SK-N-SH (cell line): ENCODE results near the gene DIO3. TPM values are rescaled to one million over a fixed set of nuclear protein-coding genes. Genes with fewer than 3 reads are reported as not detected.

Experiments
- CTCF ChIA-PET: fragments of 300-600, 350-600 bp; formaldehyde crosslinking; extraction: SDS; loops from one replicate; lab custom pipeline; 2021; lab: Yijun Ruan, JAX
- POLR2A ChIA-PET: fragments of 350-600 bp; sonication (Branson Sonifier 250); formaldehyde crosslinking; extraction: SDS; loops from one replicate; lab custom pipeline; 2020; ENCODE audit warnings: antibody characterized with exemption, inconsistent platforms; lab: Yijun Ruan, JAX
- DNase-seq: peaks from one replicate; pipeline ENCODE4 v3.0.0; 2012
- H2AFZ ChIP-seq: fragments of 200-600 bp; sonication (generic); 2 replicates; pipeline ENCODE4 v1.8.1; 2016; ENCODE audit warnings: antibody characterized with exemption, mild to moderate bottlenecking, low read depth
- H3F3A ChIP-seq: fragments of 200-600 bp; sonication (generic); replicated peaks from 2 replicates; pipeline ENCODE3; 2016; ENCODE audit warnings: antibody characterized with exemption, mild to moderate bottlenecking; ENCODE audit not compliant: insufficient read depth
- H3K27ac ChIP-seq, 2 experiments: fragments of 200-500 bp in 1 of 2; fragments of 200-600 bp in 1 of 2; sonication (Bioruptor generic) in 1 of 2; sonication (generic), shearing (Covaris generic) in 1 of 2; 2 replicates each; pipeline versions ENCODE4 v1.5.1 to v1.6.1; 2014 to 2016; ENCODE audit warnings: low read depth in 2 of 2, inconsistent platforms in 1 of 2, low read length in 1 of 2, mild to moderate bottlenecking in 1 of 2, mixed read lengths in 1 of 2
- H3K27me3 ChIP-seq: fragments of 200-600 bp; sonication (generic), shearing (Covaris generic); 2 replicates; pipeline ENCODE4 v1.6.1; 2016; ENCODE audit warnings: mixed run types; ENCODE audit not compliant: insufficient read depth
- H3K36me3 ChIP-seq, 2 experiments: fragments of 200-500 bp in 1 of 2; fragments of 200-600 bp in 1 of 2; sonication (Bioruptor generic) in 1 of 2; sonication (generic) in 1 of 2; replicated peaks in 1 of 2; 2 replicates each; pipeline versions ENCODE3 to v1.5.1; 2014 to 2016; ENCODE audit warnings: low read length in 1 of 2, mild to moderate bottlenecking in 1 of 2; ENCODE audit not compliant: insufficient read depth in 2 of 2, control insufficient read depth in 1 of 2
- H3K4me1 ChIP-seq, 2 experiments: fragments of 200-500 bp in 1 of 2; fragments of 200-600 bp in 1 of 2; sonication (Bioruptor generic) in 1 of 2; sonication (generic), shearing (Covaris generic) in 1 of 2; 2 replicates each; pipeline versions ENCODE4 v1.5.1 to v1.6.1; 2014 to 2016; ENCODE audit warnings: low read depth in 1 of 2, low read length in 1 of 2, mixed run types in 1 of 2; ENCODE audit not compliant: insufficient read depth in 2 of 2, control insufficient read depth in 1 of 2
- H3K4me2 ChIP-seq: fragments of 200-600 bp; sonication (generic), shearing (Covaris generic); 2 replicates; pipeline ENCODE4 v1.6.1; 2017; ENCODE audit warnings: mixed run types
- H3K4me3 ChIP-seq, 2 experiments: fragments of 200-500 bp in 1 of 2; fragments of 200-600 bp in 1 of 2; sonication (Bioruptor generic) in 1 of 2; sonication (generic), shearing (Covaris generic) in 1 of 2; 2 replicates each; pipeline versions ENCODE4 v1.5.1 to v1.8.1; 2014 to 2016; ENCODE audit warnings: low read depth in 2 of 2, inconsistent platforms in 1 of 2, low read length in 1 of 2, mild to moderate bottlenecking in 1 of 2, mixed read lengths in 1 of 2, moderate library complexity in 1 of 2
- H3K79me2 ChIP-seq: fragments of 200-600 bp; sonication (generic); 2 replicates; pipeline ENCODE4 v1.8.1; 2017; ENCODE audit warnings: mild to moderate bottlenecking; ENCODE audit not compliant: insufficient read depth
- H3K9ac ChIP-seq: fragments of 200-600 bp; sonication (generic); 2 replicates; pipeline ENCODE4 v1.6.1; 2017; ENCODE audit warnings: mixed run types
- H3K9me2 ChIP-seq: fragments of 200-600 bp; sonication (generic); 2 replicates; pipeline ENCODE4 v1.6.1; 2017; ENCODE audit warnings: mixed run types
- H3K9me3 ChIP-seq: fragments of 200-600 bp; sonication (generic); 2 replicates; pipeline ENCODE4 v1.6.1; 2017; ENCODE audit warnings: mixed run types, mild to moderate bottlenecking, moderate library complexity
- H4K20me1 ChIP-seq: fragments of 200-600 bp; sonication (generic); 2 replicates; pipeline ENCODE4 v1.6.1; 2017; ENCODE audit warnings: mild to moderate bottlenecking, mixed run types; ENCODE audit not compliant: insufficient read depth
- EP300 ChIP-seq, 2 experiments: IDR thresholded peaks; 2 replicates each; pipeline versions ENCODE4 v1.4.0 to v1.6.1; 2012; ENCODE audit warnings: borderline replicate concordance in 1 of 2, low read depth in 1 of 2, low read length in 1 of 2
- FOSL2 ChIP-seq: IDR thresholded peaks from 2 replicates; pipeline ENCODE4 v1.4.0; 2012; ENCODE audit warnings: low read depth, mild to moderate bottlenecking, moderate library complexity, borderline replicate concordance
- GABPA ChIP-seq: IDR thresholded peaks from 2 replicates; pipeline ENCODE4 v1.4.0; 2012; ENCODE audit warnings: low read depth, mild to moderate bottlenecking
- NFIC ChIP-seq: IDR thresholded peaks from 2 replicates; pipeline ENCODE4 v1.4.0; 2012; ENCODE audit warnings: borderline replicate concordance
- NRF1 ChIP-seq: IDR thresholded peaks from 2 replicates; pipeline ENCODE4 v1.6.1; 2012; ENCODE audit warnings: low read depth, mild to moderate bottlenecking, low read length
- POLR2AphosphoS5 ChIP-seq: IDR thresholded peaks from 2 replicates; pipeline ENCODE4 v1.6.1; 2012; ENCODE audit warnings: low read depth, low read length
- RCOR1 ChIP-seq: fragments of 150-350 bp; IDR thresholded peaks from 2 replicates; pipeline ENCODE4 v1.6.1; 2017; ENCODE audit warnings: antibody characterized with exemption, low read length
- SMC3 ChIP-seq: IDR thresholded peaks from 2 replicates; pipeline ENCODE4 v1.6.1; 2012; ENCODE audit warnings: low read depth, low read length, improper control_type of control experiment
- TAF1 ChIP-seq: IDR thresholded peaks from 2 replicates; pipeline ENCODE4 v1.6.1; 2012; ENCODE audit warnings: low read depth, mild to moderate bottlenecking, low read length, moderate library complexity, borderline replicate concordance
- TCF12 ChIP-seq: IDR thresholded peaks from 2 replicates; pipeline ENCODE4 v1.4.0; 2012
- TEAD4 ChIP-seq: IDR thresholded peaks from 2 replicates; pipeline ENCODE4 v1.4.0; 2012; ENCODE audit warnings: mild to moderate bottlenecking, borderline replicate concordance; ENCODE audit not compliant: insufficient read depth
- WGBS: methylation state at CpG from one replicate; pipeline ENCODE4 v1.1.6; 2017; ENCODE audit warnings: low lambda C conversion rate; 5-methylcytosine and 5-hydroxymethylcytosine counted together
- polyA plus RNA-seq, 3 experiments: library from polyadenylated mRNA; depleted of rRNA; stranded (reverse); fragments of >200 nt; gene quantifications; 2 replicates each; pipeline ENCODE4 v1.2.3, GENCODE V29; 2012
- TF ChIP-seq, protein P1 (sequence below): IDR thresholded peaks from 2 replicates; pipeline ENCODE4; 2012
- TF ChIP-seq, protein P2 (sequence below): IDR thresholded peaks from 2 replicates; pipeline ENCODE4 v1.6.1; 2012; ENCODE audit warnings: mild to moderate bottlenecking, low read depth, low read length, moderate library complexity
- TF ChIP-seq, protein P3 (sequence below): IDR thresholded peaks from 2 replicates; pipeline ENCODE4 v1.4.0; 2012; ENCODE audit warnings: low read depth, borderline replicate concordance

DIO3 gene
- polyA plus RNA-seq, 1 of the 3 experiments (the other 2 are of a cell fraction) = not detected

DNA sequence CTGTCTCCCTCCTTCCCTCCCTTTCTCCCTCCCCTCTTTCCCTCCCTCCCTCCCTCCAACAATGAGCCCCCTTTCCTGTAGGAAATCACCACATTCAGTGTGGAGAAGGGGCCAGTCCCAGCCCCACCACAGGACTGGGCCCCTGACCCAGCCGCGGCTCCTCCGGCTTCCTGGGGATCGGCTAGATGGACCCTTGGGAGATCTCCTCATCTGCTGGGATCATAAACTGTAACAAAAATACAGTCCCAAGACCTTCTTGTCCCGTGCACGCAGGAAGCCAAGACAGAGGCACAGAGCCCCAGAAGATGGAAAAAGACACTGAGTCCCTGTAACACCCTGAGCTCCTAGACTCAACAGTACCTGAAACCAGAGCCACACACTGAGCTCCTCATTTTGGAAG, 23.9 kb downstream of the DIO3 start:
- Histone ChIP-seq H3K9me2 (no peaks in the 10 kb centered on the region), H3K9me3 (no peaks in the 10 kb centered on the region), H4K20me1 (no peaks in the 10 kb centered on the region), H3K36me3 (no peaks in the 10 kb centered on the region), H3K9ac (no peak overlapping the region), H3K4me3 (no peak overlapping the region), H3F3A (no peaks in the 10 kb centered on the region), H3K79me2 (no peaks in the 10 kb centered on the region), H3K27me3 (no peaks in the 10 kb centered on the region), H3K27ac (no peak overlapping the region), H3K4me1 (peaks cover 0 to 36% of the 10 kb centered on the region in 2 experiments; a peak in 1 of 4 replicates), H2AFZ (no peak overlapping the region), H3K4me2 (no peak overlapping the region)
- DNase-seq = no peak
- TF ChIP-seq EP300 (IDR thresholded peaks at IDR 0.05; ENCODE audit: borderline replicate concordance in 1 of 2, low read depth in 1 of 2, low read length in 1 of 2) = no peak
- no peak for TF ChIP-seq TAF1
- TF ChIP-seq SMC3 = no peak
- no peak for TF ChIP-seq TCF12
- TF ChIP-seq POLR2AphosphoS5 = no peak
- TF ChIP-seq, protein P1, sequence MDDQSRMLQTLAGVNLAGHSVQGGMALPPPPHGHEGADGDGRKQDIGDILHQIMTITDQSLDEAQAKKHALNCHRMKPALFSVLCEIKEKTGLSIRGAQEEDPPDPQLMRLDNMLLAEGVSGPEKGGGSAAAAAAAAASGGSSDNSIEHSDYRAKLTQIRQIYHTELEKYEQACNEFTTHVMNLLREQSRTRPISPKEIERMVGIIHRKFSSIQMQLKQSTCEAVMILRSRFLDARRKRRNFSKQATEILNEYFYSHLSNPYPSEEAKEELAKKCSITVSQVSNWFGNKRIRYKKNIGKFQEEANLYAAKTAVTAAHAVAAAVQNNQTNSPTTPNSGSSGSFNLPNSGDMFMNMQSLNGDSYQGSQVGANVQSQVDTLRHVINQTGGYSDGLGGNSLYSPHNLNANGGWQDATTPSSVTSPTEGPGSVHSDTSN = no peak
- TF ChIP-seq NFIC = no peak
- TF ChIP-seq NRF1 = no peak
- no peak for TF ChIP-seq RCOR1
- TF ChIP-seq, protein P2, sequence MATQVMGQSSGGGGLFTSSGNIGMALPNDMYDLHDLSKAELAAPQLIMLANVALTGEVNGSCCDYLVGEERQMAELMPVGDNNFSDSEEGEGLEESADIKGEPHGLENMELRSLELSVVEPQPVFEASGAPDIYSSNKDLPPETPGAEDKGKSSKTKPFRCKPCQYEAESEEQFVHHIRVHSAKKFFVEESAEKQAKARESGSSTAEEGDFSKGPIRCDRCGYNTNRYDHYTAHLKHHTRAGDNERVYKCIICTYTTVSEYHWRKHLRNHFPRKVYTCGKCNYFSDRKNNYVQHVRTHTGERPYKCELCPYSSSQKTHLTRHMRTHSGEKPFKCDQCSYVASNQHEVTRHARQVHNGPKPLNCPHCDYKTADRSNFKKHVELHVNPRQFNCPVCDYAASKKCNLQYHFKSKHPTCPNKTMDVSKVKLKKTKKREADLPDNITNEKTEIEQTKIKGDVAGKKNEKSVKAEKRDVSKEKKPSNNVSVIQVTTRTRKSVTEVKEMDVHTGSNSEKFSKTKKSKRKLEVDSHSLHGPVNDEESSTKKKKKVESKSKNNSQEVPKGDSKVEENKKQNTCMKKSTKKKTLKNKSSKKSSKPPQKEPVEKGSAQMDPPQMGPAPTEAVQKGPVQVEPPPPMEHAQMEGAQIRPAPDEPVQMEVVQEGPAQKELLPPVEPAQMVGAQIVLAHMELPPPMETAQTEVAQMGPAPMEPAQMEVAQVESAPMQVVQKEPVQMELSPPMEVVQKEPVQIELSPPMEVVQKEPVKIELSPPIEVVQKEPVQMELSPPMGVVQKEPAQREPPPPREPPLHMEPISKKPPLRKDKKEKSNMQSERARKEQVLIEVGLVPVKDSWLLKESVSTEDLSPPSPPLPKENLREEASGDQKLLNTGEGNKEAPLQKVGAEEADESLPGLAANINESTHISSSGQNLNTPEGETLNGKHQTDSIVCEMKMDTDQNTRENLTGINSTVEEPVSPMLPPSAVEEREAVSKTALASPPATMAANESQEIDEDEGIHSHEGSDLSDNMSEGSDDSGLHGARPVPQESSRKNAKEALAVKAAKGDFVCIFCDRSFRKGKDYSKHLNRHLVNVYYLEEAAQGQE = no peak
- no peak for TF ChIP-seq TEAD4
- TF ChIP-seq, protein P3, sequence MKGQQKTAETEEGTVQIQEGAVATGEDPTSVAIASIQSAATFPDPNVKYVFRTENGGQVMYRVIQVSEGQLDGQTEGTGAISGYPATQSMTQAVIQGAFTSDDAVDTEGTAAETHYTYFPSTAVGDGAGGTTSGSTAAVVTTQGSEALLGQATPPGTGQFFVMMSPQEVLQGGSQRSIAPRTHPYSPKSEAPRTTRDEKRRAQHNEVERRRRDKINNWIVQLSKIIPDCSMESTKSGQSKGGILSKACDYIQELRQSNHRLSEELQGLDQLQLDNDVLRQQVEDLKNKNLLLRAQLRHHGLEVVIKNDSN = no peak
- no peak for TF ChIP-seq FOSL2
- TF ChIP-seq GABPA = no peak
- CTCF ChIA-PET = interaction anchor here (0.6 to 1.6 kb wide), 7 partner anchors 8 to 1201 kb away, joined by 3 to 4 read pairs (median 3); no protein-coding TSS in a partner anchor
- WGBS = 83% methylated on average over 6 of the region's 6 CpGs
- POLR2A ChIA-PET = no interaction called here
